Calu3 (cell line): Measurements from ENCODE around the gene TGFBR2. TPM values are rescaled to one million over a fixed set of nuclear protein-coding genes. Genes with fewer than 3 reads are reported as not detected.

Experiments used
- BruUV-seq: library from RNA; stranded (reverse); fragments of 400-500 nt; replicated peaks from 2 replicates; lab custom pipeline; 2021; lab: Mats Ljungman, UMichigan
- CTCF ChIA-PET: fragments of 300-600 bp; sonication (Branson Sonifier 250); formaldehyde crosslinking; loops from one replicate; lab custom pipeline; 2022; ENCODE audit warnings: antibody characterized with exemption; lab: Charles Lee
- DNase-seq: peaks from one replicate; pipeline ENCODE4 v3.0.0; 2022
- H3K27ac Mint-ChIP-seq: one replicate; pipeline ENCODE4 v1.8.0; 2022; ENCODE audit warnings: mixed read lengths; ENCODE audit not compliant: unreplicated experiment
- H3K27me3 Mint-ChIP-seq: one replicate; pipeline ENCODE4 v1.8.0; 2022; ENCODE audit warnings: mixed read lengths; ENCODE audit not compliant: unreplicated experiment
- H3K36me3 Mint-ChIP-seq: one replicate; pipeline ENCODE4 v1.8.0; 2022; ENCODE audit warnings: mild to moderate bottlenecking, moderate library complexity, mixed read lengths; ENCODE audit not compliant: insufficient read depth, unreplicated experiment
- H3K4me1 Mint-ChIP-seq: one replicate; pipeline ENCODE4 v1.8.0; 2022; ENCODE audit warnings: mild to moderate bottlenecking, low read depth, mixed read lengths; ENCODE audit not compliant: unreplicated experiment
- H3K4me3 Mint-ChIP-seq: one replicate; pipeline ENCODE4 v1.8.0; 2022; ENCODE audit warnings: mild to moderate bottlenecking, low read depth, moderate library complexity, mixed read lengths; ENCODE audit not compliant: unreplicated experiment
- H3K9me3 Mint-ChIP-seq: one replicate; pipeline ENCODE4 v1.8.0; 2022; ENCODE audit warnings: low read depth, mixed read lengths; ENCODE audit not compliant: unreplicated experiment
- CTCF ChIP-seq: fragments of 200-600 bp; IDR thresholded peaks from one replicate; pipeline ENCODE4 v1.8.0; 2022; ENCODE audit warnings: antibody characterized with exemption; ENCODE audit not compliant: unreplicated experiment
- intact Hi-C: fragments of 100-400 bp; cut with micrococcal nuclease; formaldehyde crosslinking; loops from one replicate; pipeline ENCODE4 v1.10.0; 2022; ENCODE audit not compliant: unreplicated experiment
- total RNA-seq: library from RNA; stranded (reverse); gene quantifications from 2 replicates; pipeline ENCODE4 v1.2.3, GENCODE V29; 2022

The TGFBR2 gene
- total RNA-seq, 1 experiment from 2014 or later: 105 TPM

- Mint-ChIP-seq H3K4me1 (peaks cover 55% of the 10 kb centered on the region), H3K36me3 (no peaks in the 10 kb centered on the region), H3K9me3 (peaks cover 6% of the 10 kb centered on the region), H3K4me3 (peak overlapping the region; percentile 9), H3K27me3 (no peaks in the 10 kb centered on the region), H3K27ac (peak overlapping the region; percentile 55)
- TF ChIP-seq CTCF: no peak
- no TSS peak for BruUV-seq
- intact Hi-C loops: no loop called here
- DNase-seq: peak; percentile 8
- CTCF ChIA-PET: interaction anchor here (0.5 to 0.7 kb wide), 2 partner anchors 12 to 376 kb away, joined by 3 to 6 read pairs; no protein-coding TSS in a partner anchor
Measured at GRCh38 chr3:30720586-30721313, 114.3 kb downstream of the TGFBR2 start.

DNA sequence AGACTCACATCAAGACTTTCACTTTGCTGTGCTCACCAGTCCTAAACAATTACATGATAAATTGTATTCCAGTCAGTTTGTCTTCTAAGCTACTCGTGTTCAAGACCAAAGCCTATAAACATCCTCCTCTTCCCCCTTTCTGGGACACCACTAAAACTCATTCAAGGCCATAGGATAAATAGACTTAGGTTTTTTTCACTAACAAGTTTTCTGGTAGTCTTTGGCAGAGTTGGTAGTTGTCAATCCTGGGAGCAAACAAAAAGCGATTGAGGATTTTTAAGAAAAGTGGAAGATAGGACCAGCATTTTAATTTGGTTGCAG lies 114.9 kb downstream of the TGFBR2 start:
- no peaks in the 10 kb centered on the region for H3K27me3 Mint-ChIP-seq
- intact Hi-C loops: no loop called here
- no TSS peak for BruUV-seq
- DNase-seq: no peak
- peak overlapping the region; percentile 9 for H3K4me3 Mint-ChIP-seq
- peak overlapping the region; percentile 55 for H3K27ac Mint-ChIP-seq
- H3K9me3 Mint-ChIP-seq: peaks cover 6% of the 10 kb centered on the region
- H3K36me3 Mint-ChIP-seq: no peaks in the 10 kb centered on the region
- TF ChIP-seq CTCF: no peak
- H3K4me1 Mint-ChIP-seq: peaks cover 60% of the 10 kb centered on the region
- CTCF ChIA-PET: interaction anchor here (0.5 to 0.7 kb wide), 2 partner anchors 11 to 377 kb away, joined by 3 to 6 read pairs; no protein-coding TSS in a partner anchor

DNA sequence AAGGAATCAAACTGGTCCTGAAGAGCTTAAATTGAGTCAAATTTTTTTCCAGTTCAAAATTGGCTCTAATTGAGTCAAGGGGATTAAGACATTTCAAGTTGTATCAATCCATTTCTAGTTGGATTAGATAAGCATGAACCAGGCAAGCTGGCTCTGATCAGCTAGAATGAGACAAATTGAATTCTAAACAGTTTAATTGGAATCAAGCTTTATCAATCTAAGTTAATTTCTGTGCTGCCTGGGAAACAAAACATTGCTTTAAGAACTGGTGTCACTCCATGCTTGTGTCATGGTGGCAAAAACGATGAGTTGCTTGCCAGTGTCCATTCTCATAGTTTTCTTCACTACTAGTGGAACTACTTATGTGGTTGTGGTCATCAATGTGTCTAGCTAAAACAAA lies 116.8 kb downstream of the TGFBR2 start:
- no peak overlapping the region for H3K27ac Mint-ChIP-seq
- intact Hi-C loops: no loop called here
- no peaks in the 10 kb centered on the region for H3K27me3 Mint-ChIP-seq
- no peak for TF ChIP-seq CTCF
- no peaks in the 10 kb centered on the region for H3K36me3 Mint-ChIP-seq
- no peak for DNase-seq
- CTCF ChIA-PET: no interaction called here
- H3K9me3 Mint-ChIP-seq: peaks cover 6% of the 10 kb centered on the region
- H3K4me1 Mint-ChIP-seq: peaks cover 47% of the 10 kb centered on the region
- H3K4me3 Mint-ChIP-seq: no peak overlapping the region
- no TSS peak for BruUV-seq

GRCh38 chr3:30724863-30725262 lies 118.5 kb downstream of the TGFBR2 start:
- no peak for TF ChIP-seq CTCF
- peaks cover 39% of the 10 kb centered on the region for H3K4me1 Mint-ChIP-seq
- H3K27ac Mint-ChIP-seq: no peak overlapping the region
- peaks cover 6% of the 10 kb centered on the region for H3K9me3 Mint-ChIP-seq
- CTCF ChIA-PET: no interaction called here
- no peak overlapping the region for H3K4me3 Mint-ChIP-seq
- H3K36me3 Mint-ChIP-seq: no peaks in the 10 kb centered on the region
- no peak for DNase-seq
- no TSS peak for BruUV-seq
- H3K27me3 Mint-ChIP-seq: no peaks in the 10 kb centered on the region
- intact Hi-C loops: no loop called here
